IMR-90 (cell line): ENCODE results near the gene ITGB4. TPM values are rescaled to one million over a fixed set of nuclear protein-coding genes. Genes with fewer than 3 reads are reported as not detected.

Experiments
- ATAC-seq: fragments of 200-7000 bp; cut with Tn5 transposase; 2 replicates; pipeline ENCODE4 v1.9.1; 2020; ENCODE audit warnings: low read depth, mild to moderate bottlenecking, moderate library complexity
- BruUV-seq: library from RNA; stranded (reverse); fragments of 400-500 nt; replicated peaks from 2 replicates; lab custom pipeline; 2021; lab: Mats Ljungman, UMichigan
- CTCF ChIA-PET: fragments of 300-600 bp; formaldehyde crosslinking; extraction: SDS; loops from one replicate; lab custom pipeline; 2021; ENCODE audit warnings: antibody characterized with exemption; lab: Yijun Ruan, JAX
- POLR2A ChIA-PET: fragments of 300-600 bp; sonication (Branson Sonifier 250); formaldehyde crosslinking; loops from one replicate; lab custom pipeline; 2022; ENCODE audit warnings: antibody characterized with exemption; ENCODE audit not compliant: unreplicated experiment; lab: Charles Lee
- DNase-seq: peaks from one replicate; pipeline ENCODE4 v3.0.0; 2013
- H2AFZ ChIP-seq: replicated peaks from 2 replicates; pipeline ENCODE3; 2013; ENCODE audit warnings: low read length, mild to moderate bottlenecking; ENCODE audit not compliant: poor library complexity
- H2AK5ac ChIP-seq: 2 replicates; pipeline ENCODE4 v1.6.1; 2013; ENCODE audit warnings: low read depth, low read length, inconsistent platforms
- H2AK9ac ChIP-seq: replicated peaks from 2 replicates; pipeline ENCODE3; 2013; ENCODE audit warnings: mild to moderate bottlenecking, low read depth, low read length, moderate library complexity; ENCODE audit not compliant: poor library complexity
- H2BK120ac ChIP-seq: 2 replicates; pipeline ENCODE4 v1.6.1; 2013; ENCODE audit warnings: low read depth, low read length, inconsistent platforms
- H2BK15ac ChIP-seq: 3 replicates; pipeline ENCODE4 v1.6.1; 2013; ENCODE audit warnings: low read depth, low read length, inconsistent platforms
- H2BK20ac ChIP-seq: 2 replicates; pipeline ENCODE4 v1.6.1; 2013; ENCODE audit warnings: low read depth, mild to moderate bottlenecking, inconsistent platforms, low read length, moderate library complexity
- H2BK5ac ChIP-seq: 2 replicates; pipeline ENCODE4 v1.6.1; 2013; ENCODE audit warnings: mild to moderate bottlenecking, low read depth, low read length, inconsistent platforms; ENCODE audit not compliant: poor library complexity, severe bottlenecking
- H3K14ac ChIP-seq: replicated peaks from 2 replicates; pipeline ENCODE4 v1.6.1; 2013; ENCODE audit warnings: low read depth, low read length, inconsistent platforms
- H3K18ac ChIP-seq: 2 replicates; pipeline ENCODE4 v1.6.1; 2013; ENCODE audit warnings: low read depth, low read length, control low read depth
- H3K23ac ChIP-seq: 2 replicates; pipeline ENCODE4 v1.6.1; 2013; ENCODE audit warnings: low read depth, low read length, inconsistent platforms
- H3K27ac ChIP-seq: 2 replicates; pipeline ENCODE4 v1.5.1; 2013; ENCODE audit warnings: mild to moderate bottlenecking, control low read depth, low read length; ENCODE audit not compliant: insufficient read depth
- H3K27me3 ChIP-seq: 2 replicates; pipeline ENCODE4 v1.6.1; 2013; ENCODE audit warnings: low read length; ENCODE audit not compliant: control insufficient read depth, insufficient read depth
- H3K36me3 ChIP-seq: 2 replicates; pipeline ENCODE4 v1.6.1; 2013; ENCODE audit warnings: low read length, mixed read lengths; ENCODE audit not compliant: control insufficient read depth, insufficient read depth
- H3K4ac ChIP-seq: 2 replicates; pipeline ENCODE4 v1.6.1; 2013; ENCODE audit warnings: low read depth, low read length, inconsistent platforms
- H3K4me1 ChIP-seq: 2 replicates; pipeline ENCODE4 v1.6.1; 2013; ENCODE audit warnings: low read length, mixed read lengths; ENCODE audit not compliant: control insufficient read depth, insufficient read depth
- H3K4me2 ChIP-seq: 2 replicates; pipeline ENCODE4 v1.6.1; 2013; ENCODE audit warnings: low read depth, mild to moderate bottlenecking, control low read depth, low read length, moderate library complexity
- H3K4me3 ChIP-seq: 2 replicates; pipeline ENCODE4 v1.5.1; 2013; ENCODE audit warnings: low read depth, mild to moderate bottlenecking, control low read depth, low read length, moderate library complexity; ENCODE audit not compliant: insufficient read depth
- H3K56ac ChIP-seq: 2 replicates; pipeline ENCODE4 v1.6.1; 2013; ENCODE audit warnings: low read length, inconsistent platforms; ENCODE audit not compliant: insufficient read depth; ENCODE audit errors: extremely low read depth
- H3K79me1 ChIP-seq, 2 experiments: 2 replicates each; pipeline ENCODE4 v1.6.1; 2013; ENCODE audit warnings: low read length in 2 of 2, inconsistent platforms in 1 of 2, low read depth in 1 of 2
- H3K9ac ChIP-seq: 2 replicates; pipeline ENCODE4 v1.6.1; 2013; ENCODE audit warnings: low read depth, low read length, control low read depth
- H3K9me1 ChIP-seq: 2 replicates; pipeline ENCODE4 v1.6.1; 2013; ENCODE audit warnings: low read length, inconsistent platforms; ENCODE audit not compliant: insufficient read depth
- H3K9me3 ChIP-seq: 2 replicates; pipeline ENCODE4 v1.6.1; 2013; ENCODE audit warnings: low read length; ENCODE audit not compliant: control insufficient read depth, insufficient read depth
- H4K20me1 ChIP-seq: 2 replicates; pipeline ENCODE4 v1.6.1; 2013; ENCODE audit warnings: low read length, inconsistent platforms; ENCODE audit not compliant: insufficient read depth
- H4K5ac ChIP-seq: 2 replicates; pipeline ENCODE4 v1.6.1; 2013; ENCODE audit warnings: mild to moderate bottlenecking, low read depth, low read length, control low read depth
- H4K8ac ChIP-seq, 2 experiments: 2 replicates each; pipeline ENCODE4 v1.6.1; 2013; ENCODE audit warnings: low read depth in 2 of 2, low read length in 2 of 2, control low read depth in 1 of 2, inconsistent platforms in 1 of 2
- H4K91ac ChIP-seq: 2 replicates; pipeline ENCODE4 v1.6.1; 2013; ENCODE audit warnings: low read depth, low read length, inconsistent platforms; ENCODE audit not compliant: insufficient read depth
- BHLHE40 ChIP-seq: fragments of 150-350 bp; IDR thresholded peaks from 2 replicates; pipeline ENCODE4 v1.6.1; 2016; ENCODE audit warnings: mild to moderate bottlenecking, low read depth, low read length
- CEBPB ChIP-seq: IDR thresholded peaks from 2 replicates; pipeline ENCODE4 v1.6.1; 2012; ENCODE audit warnings: low read depth, low read length, improper control_type of control experiment
- FOS ChIP-seq: fragments of 150-350 bp; IDR thresholded peaks from 2 replicates; pipeline ENCODE4 v1.6.1; 2016; ENCODE audit warnings: low read depth, low read length
- MAFK ChIP-seq: IDR thresholded peaks from 2 replicates; pipeline ENCODE4 v1.6.1; 2012; ENCODE audit warnings: low read depth, low read length, improper control_type of control experiment
- MXI1 ChIP-seq: IDR thresholded peaks from 2 replicates; pipeline ENCODE4 v1.6.1; 2012; ENCODE audit warnings: low read depth, mild to moderate bottlenecking, low read length, moderate library complexity, borderline replicate concordance
- NFE2L2 ChIP-seq: fragments of 150-350 bp; IDR thresholded peaks from 2 replicates; pipeline ENCODE4 v1.6.1; 2016; ENCODE audit warnings: low read depth, mild to moderate bottlenecking, low read length
- POLR2A ChIP-seq: IDR thresholded peaks from 2 replicates; pipeline ENCODE4 v1.6.1; 2012; ENCODE audit warnings: mild to moderate bottlenecking, low read depth, low read length
- RAD21 ChIP-seq: IDR thresholded peaks from 2 replicates; pipeline ENCODE4 v1.6.1; 2012; ENCODE audit warnings: low read length, improper control_type of control experiment
- RCOR1 ChIP-seq: IDR thresholded peaks from 2 replicates; pipeline ENCODE4 v1.6.1; 2012; ENCODE audit warnings: mild to moderate bottlenecking, low read length, improper control_type of control experiment; ENCODE audit not compliant: insufficient replicate concordance
- RFX5 ChIP-seq: IDR thresholded peaks from 2 replicates; pipeline ENCODE4 v1.8.0; 2012; ENCODE audit warnings: low read depth, mild to moderate bottlenecking, low read length, moderate library complexity
- SMC3 ChIP-seq: fragments of 150-350 bp; IDR thresholded peaks from 2 replicates; pipeline ENCODE4 v1.6.1; 2016; ENCODE audit warnings: low read depth, mild to moderate bottlenecking, antibody characterized with exemption, low read length, moderate library complexity
- WGBS, 2 experiments: methylation state at CpG; one replicate each; pipeline versions ENCODE4 v1.1.5 to v1.1.7; 2013; ENCODE audit warnings: missing lambda C conversion rate in 2 of 2; ENCODE audit not compliant: insufficient read length in 1 of 2; ENCODE audit errors: extremely low coverage in 2 of 2; 5-methylcytosine and 5-hydroxymethylcytosine counted together
- dilution Hi-C: fragments of 300-500 bp; cut with HindIII; formaldehyde crosslinking; loops from one replicate; pipeline ENCODE4 v1.14.3; 2018; ENCODE audit warnings: low sequenced_read_pairs; ENCODE audit not compliant: unreplicated experiment
- in situ Hi-C: fragments of 300-500 bp; cut with MboI; formaldehyde crosslinking; loops from 3 replicates; pipeline ENCODE4 v1.14.3; 2019; ENCODE audit warnings: low sequenced_read_pairs, inconsistent platforms, mixed read lengths
- intact Hi-C: fragments of 100-400 bp; cut with micrococcal nuclease; formaldehyde crosslinking; loops from 2 replicates; pipeline ENCODE4 v1.10.0; 2022
- polyA plus RNA-seq, 3 experiments: library from polyadenylated mRNA; depleted of rRNA; stranded (reverse); fragments of >200 nt; gene quantifications; 2 replicates each; pipeline ENCODE4 v1.2.3, GENCODE V29; 2012; ENCODE audit warnings: low replicate concordance in 1 of 3
- total RNA-seq: library from RNA; depleted of rRNA; stranded (reverse); fragments of >200 nt; gene quantifications from 2 replicates; pipeline ENCODE4 v1.2.3, GENCODE V29; 2012
- TF ChIP-seq, protein P1 (sequence below): fragments of 150-350 bp; IDR thresholded peaks from 2 replicates; pipeline ENCODE4 v1.6.1; 2017; ENCODE audit warnings: mild to moderate bottlenecking, antibody characterized with exemption, low read length, low read depth
- TF ChIP-seq, protein P2 (sequence below): conservative IDR thresholded peaks from 2 replicates; pipeline ENCODE4 v1.5.1; 2012; ENCODE audit warnings: mild to moderate bottlenecking, low read depth, low read length, improper control_type of control experiment

The ITGB4 gene
- total and polyA plus RNA-seq, 2 of the 4 experiments (the other 2 are of a cell fraction), result under 0.01 to 0.27 TPM

DNA sequence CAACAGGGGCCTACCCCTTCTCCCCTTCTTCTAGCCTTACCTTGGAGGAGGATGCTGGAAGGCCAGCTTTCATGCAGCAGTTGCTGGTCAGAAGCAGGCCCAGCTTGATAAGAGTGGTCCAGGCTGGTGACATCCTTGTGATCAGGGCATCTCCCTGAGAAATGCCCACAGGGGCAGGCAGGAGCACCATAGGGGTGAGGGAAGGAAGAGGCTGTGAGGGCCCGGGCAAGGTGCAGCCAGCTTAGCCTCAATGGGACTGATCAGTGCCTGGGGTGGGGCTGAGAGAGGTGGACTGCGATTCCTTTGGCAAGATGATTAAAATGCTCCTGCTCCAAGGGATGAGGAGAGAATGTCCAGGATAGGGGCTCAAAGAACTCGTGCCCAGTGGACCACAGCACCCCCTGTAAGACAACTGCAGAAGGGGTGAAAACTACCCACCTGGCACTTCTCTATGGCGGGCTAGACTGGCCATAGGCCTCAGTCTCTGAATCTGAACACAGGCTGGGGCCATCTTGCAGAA lies 53.3 kb downstream of the ITGB4 start:
- Histone ChIP-seq H4K20me1 (peaks cover 54% of the 10 kb centered on the region), H3K9me1 (peaks cover 15% of the 10 kb centered on the region), H3K56ac (no peak overlapping the region), H2BK120ac (no peak overlapping the region), H4K5ac (no peak overlapping the region), H3K9me3 (no peaks in the 10 kb centered on the region), H2BK15ac (no peak overlapping the region), H2BK5ac (no peak overlapping the region), H3K9ac (no peak overlapping the region), H4K8ac (no peak overlapping the region), H3K4me1 (peaks cover 2% of the 10 kb centered on the region), H3K4me3 (no peak overlapping the region), H4K91ac (no peak overlapping the region), H3K18ac (no peak overlapping the region), H2AK5ac (no peak overlapping the region), H2BK20ac (no peak overlapping the region), H3K4me2 (no peak overlapping the region), H3K14ac (no peak overlapping the region), H2AK9ac (no peak overlapping the region), H3K27ac (no peak overlapping the region), H3K79me1 (peaks cover 10 to 35% of the 10 kb centered on the region in 2 experiments), H3K27me3 (no peaks in the 10 kb centered on the region), H3K4ac (no peak overlapping the region), H3K23ac (no peak overlapping the region), H2AFZ (no peak overlapping the region), H3K36me3 (peaks cover 23% of the 10 kb centered on the region)
- POLR2A ChIA-PET, result interaction anchor here (0.6 to 0.8 kb wide), 2 partner anchors 9 to 79 kb away, joined by 3 to 6 read pairs; partner anchors contain the start of gene GALK1
- in situ Hi-C loops (no loop called here), intact Hi-C loops (no loop called here), dilution Hi-C loops (no loop called here)
- no TSS peak for BruUV-seq
- WGBS, 2 experiments, result 93% methylated on average over 2 of the region's 4 CpGs; no CpG with 5 or more reads in 1 of the 2 experiments
- TF ChIP-seq RCOR1 (no peak), MAFK (no peak), RFX5 (no peak), BHLHE40 (no peak), MXI1 (no peak), FOS (no peak), POLR2A (no peak), SMC3 (no peak), NFE2L2 (no peak), RAD21 (no peak), CEBPB (no peak)
- TF ChIP-seq, protein P1, sequence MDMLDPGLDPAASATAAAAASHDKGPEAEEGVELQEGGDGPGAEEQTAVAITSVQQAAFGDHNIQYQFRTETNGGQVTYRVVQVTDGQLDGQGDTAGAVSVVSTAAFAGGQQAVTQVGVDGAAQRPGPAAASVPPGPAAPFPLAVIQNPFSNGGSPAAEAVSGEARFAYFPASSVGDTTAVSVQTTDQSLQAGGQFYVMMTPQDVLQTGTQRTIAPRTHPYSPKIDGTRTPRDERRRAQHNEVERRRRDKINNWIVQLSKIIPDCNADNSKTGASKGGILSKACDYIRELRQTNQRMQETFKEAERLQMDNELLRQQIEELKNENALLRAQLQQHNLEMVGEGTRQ, result no peak
- TF ChIP-seq, protein P2, sequence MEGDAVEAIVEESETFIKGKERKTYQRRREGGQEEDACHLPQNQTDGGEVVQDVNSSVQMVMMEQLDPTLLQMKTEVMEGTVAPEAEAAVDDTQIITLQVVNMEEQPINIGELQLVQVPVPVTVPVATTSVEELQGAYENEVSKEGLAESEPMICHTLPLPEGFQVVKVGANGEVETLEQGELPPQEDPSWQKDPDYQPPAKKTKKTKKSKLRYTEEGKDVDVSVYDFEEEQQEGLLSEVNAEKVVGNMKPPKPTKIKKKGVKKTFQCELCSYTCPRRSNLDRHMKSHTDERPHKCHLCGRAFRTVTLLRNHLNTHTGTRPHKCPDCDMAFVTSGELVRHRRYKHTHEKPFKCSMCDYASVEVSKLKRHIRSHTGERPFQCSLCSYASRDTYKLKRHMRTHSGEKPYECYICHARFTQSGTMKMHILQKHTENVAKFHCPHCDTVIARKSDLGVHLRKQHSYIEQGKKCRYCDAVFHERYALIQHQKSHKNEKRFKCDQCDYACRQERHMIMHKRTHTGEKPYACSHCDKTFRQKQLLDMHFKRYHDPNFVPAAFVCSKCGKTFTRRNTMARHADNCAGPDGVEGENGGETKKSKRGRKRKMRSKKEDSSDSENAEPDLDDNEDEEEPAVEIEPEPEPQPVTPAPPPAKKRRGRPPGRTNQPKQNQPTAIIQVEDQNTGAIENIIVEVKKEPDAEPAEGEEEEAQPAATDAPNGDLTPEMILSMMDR, result no peak
- CTCF ChIA-PET, result no interaction called here
- ATAC-seq (no peak), DNase-seq (no peak)
